ENCODE results near the gene DUOX2.

GRCh38 chr15:45121706-45122417 lies 7.9 kb upstream of the DUOX2 start:
- TF ChIP-seq SOX6 (IDR thresholded peaks at IDR 0.05) (no peak), SOX6 (CRISPR knock-in tag; IDR thresholded peaks at IDR 0.05) (no peak), ZNF343 (CRISPR knock-in tag; IDR thresholded peaks at IDR 0.05) (no peak), CTCF (CRISPR knock-in tag; IDR thresholded peaks at IDR 0.05) (no peak), CBX5 (CRISPR knock-in tag; IDR thresholded peaks at IDR 0.05; ENCODE audit: borderline replicate concordance) (no peak), MTERF4 (CRISPR knock-in tag; IDR thresholded peaks at IDR 0.05) (no peak), FOXA3 (CRISPR knock-in tag; IDR thresholded peaks at IDR 0.05) (no peak), ATAD3A (CRISPR knock-in tag; IDR thresholded peaks at IDR 0.05) (no peak), FOXK1 (CRISPR knock-in tag; IDR thresholded peaks at IDR 0.05; ENCODE audit: borderline replicate concordance, low read depth) (no peak), POLR2A (IDR thresholded peaks at IDR 0.05; ENCODE audit: insufficient read depth in 1 of 2, low read depth in 2 of 2, low read length in 2 of 2) (no peak), ZNF670 (CRISPR knock-in tag; IDR thresholded peaks at IDR 0.05; ENCODE audit: borderline replicate concordance) (no peak)
